Rectal smooth muscle tissue (tissue), 1 donor: ENCODE data around the gene KIF2C.
"Not testable (repeated sequence)": the region's sequence is repeated elsewhere in the genome, so short reads cannot be mapped to it uniquely, and the experiment has no call there.

Experiments
- H3K27ac ChIP-seq: one replicate; pipeline ENCODE4 v1.7.0; 2013; ENCODE audit warnings: low read depth, low read length, inconsistent platforms
- H3K27me3 ChIP-seq: one replicate; pipeline ENCODE4 v1.7.0; 2013; ENCODE audit warnings: low read length; ENCODE audit not compliant: control insufficient read depth, insufficient read depth
- H3K36me3 ChIP-seq: one replicate; pipeline ENCODE4 v1.7.0; 2013; ENCODE audit warnings: low read length; ENCODE audit not compliant: control insufficient read depth, insufficient read depth
- H3K4me1 ChIP-seq: one replicate; pipeline ENCODE4 v1.7.0; 2013; ENCODE audit warnings: low read length; ENCODE audit not compliant: control insufficient read depth, insufficient read depth
- H3K4me3 ChIP-seq: one replicate; pipeline ENCODE4 v1.7.0; 2013; ENCODE audit warnings: low read length
- H3K9ac ChIP-seq: one replicate; pipeline ENCODE4 v1.7.0; 2013; ENCODE audit warnings: low read length

The KIF2C gene

DNA sequence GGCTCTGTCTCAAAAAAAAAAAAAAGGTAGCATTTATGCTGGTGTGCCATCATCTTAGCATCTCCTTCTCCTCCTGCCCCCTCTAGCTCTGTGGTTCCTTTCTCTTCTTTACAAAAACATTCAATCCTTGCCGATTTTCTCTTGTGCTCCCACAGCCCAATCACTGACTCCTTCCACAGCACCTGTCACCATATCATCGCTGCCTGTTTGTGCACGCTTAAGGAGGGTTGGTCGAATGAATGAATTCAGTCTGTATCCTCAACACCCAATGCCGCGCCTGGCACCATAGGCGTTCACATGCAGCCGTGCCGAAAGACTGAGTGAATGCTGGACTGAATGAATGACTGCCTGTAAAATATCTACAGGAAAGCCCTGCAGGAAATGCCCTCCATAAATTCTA lies 16.6 kb upstream of the KIF2C start:
- H3K27ac ChIP-seq, result no peak overlapping the region
- no peak overlapping the region for H3K9ac ChIP-seq
- no peak overlapping the region for H3K4me3 ChIP-seq
- no peaks in the 10 kb centered on the region for H3K27me3 ChIP-seq
- H3K4me1 ChIP-seq, result no peaks in the 10 kb centered on the region
- H3K36me3 ChIP-seq, result no peaks in the 10 kb centered on the region

DNA sequence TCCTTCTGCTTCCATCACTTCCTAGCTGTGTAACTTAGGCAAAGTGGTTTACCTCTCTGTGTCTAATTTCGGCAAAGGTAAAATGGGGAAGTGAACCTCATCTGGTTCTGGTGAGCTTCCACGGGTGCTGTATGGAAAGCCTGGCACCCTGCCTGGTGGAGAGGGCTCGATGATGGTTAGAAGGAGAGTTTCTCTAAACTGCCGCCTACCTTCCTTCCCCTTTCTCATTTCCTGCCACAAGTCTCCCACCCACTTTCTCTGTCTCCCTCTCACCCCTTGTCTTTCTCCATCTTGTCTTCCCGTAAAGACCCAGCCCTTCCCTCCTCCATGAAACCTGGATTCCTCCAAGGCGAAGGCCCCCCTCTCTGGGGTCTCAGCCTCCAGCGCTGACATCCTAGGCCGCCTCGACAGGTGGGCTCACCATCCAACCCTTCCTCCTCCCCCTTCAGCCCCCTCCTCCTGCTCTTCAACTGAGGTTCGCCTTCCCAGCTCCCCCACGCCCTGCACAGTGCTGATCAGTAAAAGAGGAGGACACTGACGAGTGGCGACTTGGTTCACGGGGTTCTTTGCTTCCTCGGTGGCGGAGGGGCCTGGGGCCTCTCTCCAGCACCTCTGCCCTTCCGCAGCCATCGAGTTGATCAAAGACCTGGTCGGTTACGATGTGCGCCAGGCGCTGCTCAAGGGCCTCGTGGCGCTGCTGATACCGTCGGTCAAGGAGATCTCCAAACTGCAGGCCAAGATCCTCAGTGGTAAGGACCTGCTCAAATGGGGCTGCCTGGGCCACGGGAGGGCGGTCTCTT lies 15.9 kb upstream of the KIF2C start:
- Histone ChIP-seq H3K9ac (no peak overlapping the region), H3K36me3 (no peaks in the 10 kb centered on the region), H3K4me3 (no peak overlapping the region), H3K27ac (no peak overlapping the region), H3K4me1 (no peaks in the 10 kb centered on the region), H3K27me3 (no peaks in the 10 kb centered on the region)

GRCh38 chr1:44724296-44724954 lies 15.2 kb upstream of the KIF2C start:
- H3K4me3 ChIP-seq, result no peak overlapping the region

DNA sequence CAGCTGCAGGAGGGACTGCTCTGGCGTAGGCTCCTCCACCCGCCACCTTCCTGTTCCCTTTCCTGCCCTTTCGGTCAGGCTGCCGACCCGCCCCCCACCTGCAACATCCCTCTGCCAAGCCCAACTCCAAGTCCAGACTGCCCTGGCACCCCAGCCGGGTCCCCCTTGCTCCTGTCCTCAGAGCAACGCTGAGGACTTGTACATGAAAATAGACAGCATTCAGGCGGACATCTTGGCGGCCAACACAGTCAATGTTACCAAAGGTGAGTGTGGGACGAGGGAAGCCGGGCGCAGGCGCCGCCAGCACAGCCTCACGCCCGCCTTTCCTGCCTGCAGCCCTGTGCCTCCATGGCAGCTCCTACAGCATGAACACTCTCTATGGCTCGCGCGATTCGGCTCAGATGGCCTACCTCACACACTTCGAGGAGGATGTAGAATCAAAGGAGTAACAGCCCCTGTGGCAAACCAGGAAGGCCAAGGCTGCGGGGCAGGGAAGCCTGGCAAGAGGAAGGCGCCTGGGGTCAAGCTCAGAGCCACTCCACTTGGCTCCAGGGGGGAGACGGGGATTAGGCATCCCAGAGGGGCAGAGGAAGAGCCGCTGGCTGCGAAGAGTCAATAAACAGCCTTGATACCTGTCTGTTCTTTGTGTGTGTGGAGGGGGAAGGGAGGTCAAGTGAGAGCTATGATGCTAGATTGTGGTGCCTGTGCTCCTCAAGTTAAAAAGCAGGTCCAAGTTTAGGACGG lies 14.5 kb upstream of the KIF2C start:
- Histone ChIP-seq H3K36me3 (no peaks in the 10 kb centered on the region), H3K4me3 (no peak overlapping the region)

More at GRCh38 chr1:44724296-44724954, 15.2 kb upstream of the KIF2C start:
- no peaks in the 10 kb centered on the region for H3K36me3 ChIP-seq
- H3K9ac ChIP-seq, result no peak overlapping the region
- no peak overlapping the region for H3K27ac ChIP-seq
- no peaks in the 10 kb centered on the region for H3K27me3 ChIP-seq
- no peaks in the 10 kb centered on the region for H3K4me1 ChIP-seq

DNA sequence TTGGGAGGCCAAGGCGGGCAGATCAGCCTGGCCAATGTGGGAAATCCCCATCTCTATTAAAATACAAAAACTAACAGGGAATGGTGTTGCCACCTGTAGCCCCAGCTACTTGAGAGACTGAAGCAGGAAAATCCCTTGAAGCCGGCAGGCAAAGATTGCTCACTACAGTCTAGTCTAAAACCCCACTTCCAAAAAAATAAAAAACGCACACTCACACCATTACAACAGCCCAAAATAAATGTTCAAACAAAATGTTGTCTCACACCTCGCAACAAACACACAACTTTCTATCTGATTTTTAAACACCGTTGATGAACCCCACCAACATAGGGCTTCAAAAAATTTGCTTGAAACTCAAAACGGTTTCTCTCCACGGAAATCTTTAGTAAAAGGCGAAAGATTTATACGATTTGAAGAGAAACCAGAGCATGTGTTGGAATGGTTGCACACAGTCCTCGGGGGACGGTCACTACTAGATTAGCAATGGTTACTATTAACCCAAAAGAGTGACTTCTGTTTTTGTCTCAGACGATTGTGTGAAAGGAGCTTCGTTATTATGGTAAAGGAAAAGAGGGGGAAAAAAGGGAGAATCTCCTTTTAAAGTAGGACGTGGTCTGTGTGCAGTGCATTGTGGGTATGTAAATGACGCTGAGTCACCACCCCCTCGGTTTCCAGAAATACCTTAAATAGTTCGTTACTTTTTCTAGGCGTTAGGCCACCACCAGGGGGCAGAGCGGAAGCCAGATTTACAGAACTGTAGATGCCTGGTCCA lies 8.7 kb upstream of the KIF2C start, which contains the start of gene RNU5D-1:
RNU5D-1 (minus strand) TSS at position 430 of the 772 bp plus-strand sequence.
- H3K27me3 ChIP-seq, result no peaks in the 10 kb centered on the region
- H3K4me3 ChIP-seq, result peak within 1 kb of the TSS; percentile 32
- peaks cover 4% of the 10 kb centered on the region for H3K4me1 ChIP-seq
- H3K9ac ChIP-seq, result no peak within 1 kb of the TSS
- no peaks in the 10 kb centered on the region for H3K36me3 ChIP-seq
- H3K27ac ChIP-seq, result peak within 1 kb of the TSS; percentile 82

More for the DNA sequence above, 14.5 kb upstream of the KIF2C start:
- Histone ChIP-seq H3K27me3 (no peaks in the 10 kb centered on the region), H3K27ac (no peak overlapping the region), H3K4me1 (no peaks in the 10 kb centered on the region), H3K9ac (no peak overlapping the region)

GRCh38 chr1:44733365-44733764 lies 6.3 kb upstream of the KIF2C start:
- Histone ChIP-seq H3K4me1 (peaks cover 4% of the 10 kb centered on the region), H3K36me3 (no peaks in the 10 kb centered on the region), H3K9ac (no peak overlapping the region), H3K27ac (no peak overlapping the region), H3K27me3 (no peaks in the 10 kb centered on the region), H3K4me3 (no peak overlapping the region)

GRCh38 chr1:44733784-44734183 lies 5.9 kb upstream of the KIF2C start:
- Histone ChIP-seq H3K36me3 (no peaks in the 10 kb centered on the region), H3K4me1 (peaks cover 4% of the 10 kb centered on the region), H3K4me3 (no peak overlapping the region), H3K9ac (no peak overlapping the region), H3K27ac (no peak overlapping the region), H3K27me3 (no peaks in the 10 kb centered on the region)

- H3K9ac ChIP-seq, result no peak overlapping the region
- peaks cover 4% of the 10 kb centered on the region for H3K4me1 ChIP-seq
- H3K4me3 ChIP-seq, result no peak overlapping the region
- H3K27me3 ChIP-seq, result no peaks in the 10 kb centered on the region
- no peaks in the 10 kb centered on the region for H3K36me3 ChIP-seq
- H3K27ac ChIP-seq, result no peak overlapping the region
Observed at GRCh38 chr1:44735992-44736391, 3.6 kb upstream of the KIF2C start.

DNA sequence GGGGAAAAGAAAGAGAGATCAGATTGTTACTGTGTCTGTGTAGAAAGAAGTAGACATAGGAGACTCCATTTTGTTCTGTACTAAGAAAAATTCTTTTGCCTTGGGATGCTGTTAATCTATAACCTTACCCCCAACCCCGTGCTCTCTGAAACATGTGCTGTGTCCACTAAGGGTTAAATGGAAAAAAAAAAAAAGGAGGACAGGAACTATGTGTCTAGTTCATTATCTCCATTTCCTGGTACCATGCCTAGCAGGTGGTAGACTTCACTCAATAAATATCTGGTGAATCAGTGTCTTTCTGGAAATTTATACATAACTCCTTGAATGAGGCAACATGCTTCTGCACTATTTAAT lies 707 bp upstream of the KIF2C start:
- not testable (repeated sequence) for H3K36me3 ChIP-seq, H3K4me1 ChIP-seq, H3K27me3 ChIP-seq, H3K9ac ChIP-seq
- H3K4me3 ChIP-seq, result peak overlapping the region; percentile 66
- peak overlapping the region; percentile 86 for H3K27ac ChIP-seq

GRCh38 chr1:44740179-44740617 lies 561 bp downstream of the KIF2C start:
- H3K36me3 ChIP-seq, result no peaks in the 10 kb centered on the region
- no peak overlapping the region for H3K27ac ChIP-seq
- H3K9ac ChIP-seq, result peak overlapping the region; percentile 58
- no peaks in the 10 kb centered on the region for H3K27me3 ChIP-seq
- peaks cover 4% of the 10 kb centered on the region for H3K4me1 ChIP-seq
- H3K4me3 ChIP-seq, result peak overlapping the region; percentile 73

GRCh38 chr1:44743211-44743610 lies 3.6 kb downstream of the KIF2C start:
- Histone ChIP-seq H3K4me3 (no peak overlapping the region), H3K27me3 (no peaks in the 10 kb centered on the region), H3K4me1 (peaks cover 4% of the 10 kb centered on the region), H3K9ac (no peak overlapping the region), H3K36me3 (no peaks in the 10 kb centered on the region), H3K27ac (no peak overlapping the region)

GRCh38 chr1:44747878-44748277 lies 8.2 kb downstream of the KIF2C start:
- Histone ChIP-seq H3K4me3 (no peak overlapping the region), H3K27me3 (no peaks in the 10 kb centered on the region), H3K27ac (no peak overlapping the region), H3K4me1 (no peaks in the 10 kb centered on the region), H3K9ac (no peak overlapping the region), H3K36me3 (no peaks in the 10 kb centered on the region)
